GM18870 (cell line): ENCODE measurements around the gene VPS8.
A peak's percentile ranks its signal among the peaks of the same experiment; 100 is the strongest.

ENCODE experiments used
- ATAC-seq: cut with Tn5 transposase; IDR thresholded peaks from one replicate; pipeline ENCODE4 v1.9.1; 2021; ENCODE audit warnings: moderate library complexity; ENCODE audit not compliant: unreplicated experiment

The VPS8 gene

GRCh38 chr3:184807549-184807948, 4.4 kb upstream of the VPS8 start:
- ATAC-seq, result no peak

- ATAC-seq, result no peak
Measured at GRCh38 chr3:184808021-184808420, 3.9 kb upstream of the VPS8 start.

GRCh38 chr3:184810146-184810545, 1.8 kb upstream of the VPS8 start:
- no peak for ATAC-seq

GRCh38 chr3:184811034-184811433, 932 bp upstream of the VPS8 start:
- no peak for ATAC-seq

GRCh38 chr3:184811663-184811998, 335 bp upstream of the VPS8 start:
- ATAC-seq, result no peak

GRCh38 chr3:184812662-184813042, 686 bp downstream of the VPS8 start:
- ATAC-seq, result peak; percentile 2

GRCh38 chr3:184813357-184813756, 1.4 kb downstream of the VPS8 start:
- no peak for ATAC-seq

- no peak for ATAC-seq
Measured at GRCh38 chr3:184814214-184814613, 2.2 kb downstream of the VPS8 start.

GRCh38 chr3:184815046-184815930, 3.3 kb downstream of the VPS8 start:
- no peak for ATAC-seq

- ATAC-seq, result no peak
Measured at GRCh38 chr3:184816614-184817013, 4.6 kb downstream of the VPS8 start.

- no peak for ATAC-seq
Measured at GRCh38 chr3:184820525-184820924, 8.6 kb downstream of the VPS8 start.

GRCh38 chr3:184821034-184821433, 9.1 kb downstream of the VPS8 start:
- ATAC-seq, result no peak

- no peak for ATAC-seq
Measured at GRCh38 chr3:184822081-184822480, 10.1 kb downstream of the VPS8 start.

GRCh38 chr3:184822654-184823053, 10.7 kb downstream of the VPS8 start:
- no peak for ATAC-seq

- ATAC-seq, result no peak
Measured at GRCh38 chr3:184823990-184824389, 12.0 kb downstream of the VPS8 start.

- no peak for ATAC-seq
Measured at GRCh38 chr3:184825121-184825820, 13.3 kb downstream of the VPS8 start.

- no peak for ATAC-seq
Measured at GRCh38 chr3:184827572-184827971, 15.6 kb downstream of the VPS8 start.

- ATAC-seq, result no peak
Measured at GRCh38 chr3:184832044-184832443, 20.1 kb downstream of the VPS8 start.

- ATAC-seq, result no peak
Measured at GRCh38 chr3:184832903-184833302, 20.9 kb downstream of the VPS8 start.

- no peak for ATAC-seq
Measured at GRCh38 chr3:184836090-184836822, 24.3 kb downstream of the VPS8 start.

- ATAC-seq, result no peak
Measured at GRCh38 chr3:184842433-184842832, 30.5 kb downstream of the VPS8 start.

GRCh38 chr3:184845819-184846218, 33.9 kb downstream of the VPS8 start:
- ATAC-seq, result no peak
